IPS-18a (cell line): ENCODE measurements around the gene LRRC7.
"Not testable (repeated sequence)": the region's sequence is repeated elsewhere in the genome, so short reads cannot be mapped to it uniquely, and the experiment has no call there.

ENCODE experiments used
- H3K27ac ChIP-seq: one replicate; pipeline ENCODE4 v1.5.1; 2013; ENCODE audit warnings: low read length
- H3K27me3 ChIP-seq: one replicate; pipeline ENCODE4 v1.6.1; 2013; ENCODE audit warnings: mild to moderate bottlenecking, low read length; ENCODE audit not compliant: control insufficient read depth, insufficient read depth
- H3K36me3 ChIP-seq: one replicate; pipeline ENCODE4 v1.6.1; 2013; ENCODE audit warnings: low read depth, low read length; ENCODE audit not compliant: control insufficient read depth
- H3K4me1 ChIP-seq: one replicate; pipeline ENCODE4 v1.6.1; 2013; ENCODE audit warnings: low read depth, low read length; ENCODE audit not compliant: control insufficient read depth
- H3K4me3 ChIP-seq: one replicate; pipeline ENCODE4 v1.5.1; 2013; ENCODE audit warnings: low read length
- H3K9ac ChIP-seq: one replicate; pipeline ENCODE4 v1.6.1; 2013; ENCODE audit warnings: mild to moderate bottlenecking, low read length, moderate library complexity
- H3K9me3 ChIP-seq: one replicate; pipeline ENCODE4 v1.6.1; 2013; ENCODE audit warnings: low read depth, low read length; ENCODE audit not compliant: control insufficient read depth

The LRRC7 gene

DNA sequence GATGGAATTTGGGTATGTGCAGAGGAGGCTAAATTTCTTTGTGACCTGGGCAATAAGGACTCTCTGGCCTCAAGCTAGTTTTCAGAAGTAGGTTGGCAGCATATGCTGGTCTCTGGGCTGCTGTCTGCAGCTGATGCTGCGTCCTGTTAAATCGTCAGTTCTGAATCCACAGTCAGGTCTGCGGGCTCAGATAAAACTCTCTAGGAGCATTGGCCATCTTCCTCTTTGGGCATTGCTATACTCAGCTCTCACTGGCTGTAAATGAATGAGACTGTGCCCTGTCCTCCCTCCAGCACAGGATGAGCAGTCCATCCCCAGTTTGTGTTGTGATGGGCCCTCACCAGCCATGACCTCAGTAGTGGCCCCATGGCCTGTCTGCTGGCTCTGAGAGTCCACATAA, 365.0 kb downstream of the LRRC7 start:
- H3K9ac ChIP-seq, result no peak overlapping the region
- H3K27me3 ChIP-seq, result no peaks in the 10 kb centered on the region
- no peak overlapping the region for H3K4me3 ChIP-seq
- H3K4me1 ChIP-seq, result no peaks in the 10 kb centered on the region
- no peaks in the 10 kb centered on the region for H3K9me3 ChIP-seq
- no peak overlapping the region for H3K27ac ChIP-seq
- no peaks in the 10 kb centered on the region for H3K36me3 ChIP-seq

DNA sequence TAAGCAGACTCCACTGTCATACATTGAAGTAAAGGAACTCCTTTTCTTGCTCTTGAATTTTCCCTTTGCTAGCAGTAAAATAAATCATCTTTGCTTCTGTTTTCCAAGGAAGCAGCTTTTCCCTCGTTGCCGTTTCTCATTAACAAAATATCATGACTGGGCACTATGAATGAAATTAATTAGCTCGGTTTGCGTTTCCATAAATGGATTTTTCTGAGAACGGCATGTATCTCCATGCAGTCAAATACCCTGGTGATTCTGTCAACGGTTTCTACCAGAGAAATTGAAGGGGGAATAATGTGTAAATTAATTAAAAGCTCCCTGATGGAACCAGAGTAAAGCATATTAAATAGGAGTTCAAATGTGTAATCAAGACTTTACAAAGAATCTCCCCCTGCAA, 372.5 kb downstream of the LRRC7 start:
- no peak overlapping the region for H3K4me3 ChIP-seq
- no peak overlapping the region for H3K9ac ChIP-seq
- H3K27me3 ChIP-seq, result no peaks in the 10 kb centered on the region
- no peaks in the 10 kb centered on the region for H3K9me3 ChIP-seq
- H3K4me1 ChIP-seq, result no peaks in the 10 kb centered on the region
- no peak overlapping the region for H3K27ac ChIP-seq
- no peaks in the 10 kb centered on the region for H3K36me3 ChIP-seq

DNA sequence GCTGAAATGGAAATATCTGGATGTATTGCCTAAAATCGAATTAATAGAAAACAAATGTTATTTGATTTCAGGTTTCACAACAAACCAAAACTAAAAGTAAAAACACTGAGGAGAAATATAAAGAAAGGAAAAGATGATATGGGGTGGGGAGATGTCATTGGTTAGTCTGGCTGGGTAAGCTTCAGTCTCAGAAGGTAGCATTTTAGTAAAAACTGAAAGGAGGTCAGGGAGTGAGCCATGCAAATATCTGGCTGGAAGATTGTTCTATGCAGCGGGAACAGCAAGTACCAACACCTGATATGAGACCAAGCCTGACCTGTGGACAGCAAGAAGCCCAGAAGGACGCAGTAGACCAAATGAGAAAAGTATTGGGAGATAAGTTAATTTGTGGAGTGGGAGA, 373.1 kb downstream of the LRRC7 start:
- Histone ChIP-seq H3K9me3 (no peaks in the 10 kb centered on the region), H3K4me1 (no peaks in the 10 kb centered on the region), H3K36me3 (no peaks in the 10 kb centered on the region), H3K27me3 (no peaks in the 10 kb centered on the region), H3K27ac (no peak overlapping the region), H3K9ac (no peak overlapping the region), H3K4me3 (no peak overlapping the region)

DNA sequence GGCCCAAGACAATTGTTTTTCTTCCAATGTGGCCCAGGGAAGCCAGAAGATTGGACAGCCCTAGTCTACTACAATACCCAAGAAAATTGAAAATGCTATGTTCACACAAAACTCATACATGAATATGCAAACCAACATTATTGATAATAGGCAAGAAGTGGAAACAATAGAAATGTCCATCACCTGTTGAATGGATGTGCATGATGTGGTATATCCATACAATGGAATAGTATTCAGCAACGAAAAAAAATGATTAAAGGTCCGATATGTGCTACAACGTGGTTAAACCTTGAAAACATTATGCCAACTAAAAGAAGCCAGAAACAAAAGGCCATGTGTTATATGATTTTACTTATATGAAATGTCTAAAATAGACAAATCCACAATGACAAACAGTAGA, 375.3 kb downstream of the LRRC7 start:
- Histone ChIP-seq H3K27me3 (no peaks in the 10 kb centered on the region), H3K9ac (no peak overlapping the region), H3K27ac (no peak overlapping the region), H3K9me3 (no peaks in the 10 kb centered on the region), H3K4me1 (no peaks in the 10 kb centered on the region), H3K4me3 (no peak overlapping the region), H3K36me3 (no peaks in the 10 kb centered on the region)

DNA sequence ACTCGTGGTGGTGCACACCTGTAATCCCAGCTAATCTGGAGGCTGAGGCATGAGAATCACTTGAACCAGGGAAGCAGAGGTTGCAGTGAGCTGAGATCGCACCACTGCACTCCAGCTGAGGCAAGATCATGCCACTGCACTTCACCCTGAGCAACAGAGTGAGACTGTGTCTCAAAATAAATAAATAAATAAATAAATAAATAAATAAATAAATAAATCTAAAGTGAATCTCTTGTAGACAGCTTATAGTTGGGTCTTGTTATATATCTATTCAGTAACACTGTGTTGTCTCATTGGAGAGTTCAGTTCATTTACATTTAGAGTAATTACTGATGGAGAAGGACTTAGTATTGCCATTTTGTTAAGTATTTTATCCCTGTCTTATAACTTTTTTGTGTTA, 379.2 kb downstream of the LRRC7 start:
- Histone ChIP-seq H3K27me3 (no peaks in the 10 kb centered on the region), H3K27ac (no peak overlapping the region), H3K4me3 (no peak overlapping the region), H3K4me1 (no peaks in the 10 kb centered on the region), H3K9me3 (no peaks in the 10 kb centered on the region), H3K9ac (no peak overlapping the region), H3K36me3 (no peaks in the 10 kb centered on the region)

DNA sequence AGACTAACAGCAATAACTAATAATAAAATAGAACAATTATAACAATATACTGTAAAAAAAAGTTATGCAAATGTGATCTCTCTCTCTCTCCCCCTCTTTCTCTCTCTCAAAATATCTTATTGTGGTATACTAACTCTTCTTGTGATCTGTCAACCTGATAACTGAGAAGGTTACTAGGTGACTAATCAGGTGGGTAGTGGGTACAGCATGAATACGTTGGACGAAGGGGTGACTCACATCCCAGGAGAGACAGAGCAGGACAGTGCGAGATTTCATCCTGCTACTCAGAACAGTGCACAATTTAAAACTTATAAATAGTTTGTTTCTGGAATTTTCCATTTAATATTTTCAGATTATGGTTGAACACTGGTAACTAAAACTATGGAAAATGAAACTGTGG, 380.1 kb downstream of the LRRC7 start:
- no peak overlapping the region for H3K4me3 ChIP-seq
- no peak overlapping the region for H3K27ac ChIP-seq
- H3K27me3 ChIP-seq, result no peaks in the 10 kb centered on the region
- no peak overlapping the region for H3K9ac ChIP-seq
- no peaks in the 10 kb centered on the region for H3K4me1 ChIP-seq
- H3K36me3 ChIP-seq, result no peaks in the 10 kb centered on the region
- H3K9me3 ChIP-seq, result no peaks in the 10 kb centered on the region

DNA sequence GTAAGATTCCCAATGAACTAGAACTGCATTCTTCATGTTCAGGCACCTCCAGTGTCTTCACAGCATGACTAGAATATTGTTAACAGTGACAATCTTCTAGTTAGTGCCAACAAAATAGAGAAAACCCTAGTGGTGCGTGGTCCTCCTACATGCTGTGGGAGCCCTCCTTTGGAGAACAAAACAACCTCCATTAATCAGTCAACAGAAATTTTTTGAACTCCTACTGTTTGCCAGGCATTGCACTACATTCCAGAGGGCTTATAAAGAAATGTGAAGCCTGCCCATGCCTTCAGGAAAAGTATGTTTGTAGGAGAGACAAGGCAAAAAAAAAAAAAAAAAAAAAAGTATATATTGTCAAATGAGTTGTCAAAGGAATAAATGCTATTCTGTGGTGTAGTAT, 385.0 kb downstream of the LRRC7 start:
- Histone ChIP-seq H3K27ac (no peak overlapping the region), H3K4me3 (no peak overlapping the region), H3K9me3 (no peaks in the 10 kb centered on the region)

DNA sequence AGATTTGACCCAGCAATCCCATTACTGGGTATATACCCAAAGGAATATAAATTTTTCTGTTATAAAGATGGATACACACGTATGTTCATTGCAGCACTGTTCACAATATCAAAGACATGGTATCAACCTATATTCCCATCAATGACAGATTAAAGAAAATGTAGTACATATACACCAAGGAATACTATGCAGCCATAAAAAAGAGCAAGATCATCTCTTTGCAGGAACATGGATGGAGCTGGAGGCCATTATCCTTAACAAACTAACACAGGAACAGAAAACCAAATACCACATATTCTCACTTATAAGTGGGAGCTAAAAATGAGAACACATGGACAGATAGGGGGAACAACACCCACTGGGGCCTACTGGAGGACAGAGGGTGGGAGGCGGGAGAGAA, 394.7 kb downstream of the LRRC7 start:
- not testable (repeated sequence) for H3K36me3 ChIP-seq, H3K4me1 ChIP-seq, H3K9ac ChIP-seq, H3K27ac ChIP-seq, H3K4me3 ChIP-seq, H3K27me3 ChIP-seq, H3K9me3 ChIP-seq

More for the DNA sequence above, 385.0 kb downstream of the LRRC7 start:
- Histone ChIP-seq H3K9ac (no peak overlapping the region), H3K4me1 (no peaks in the 10 kb centered on the region), H3K36me3 (no peaks in the 10 kb centered on the region), H3K27me3 (no peaks in the 10 kb centered on the region)

DNA sequence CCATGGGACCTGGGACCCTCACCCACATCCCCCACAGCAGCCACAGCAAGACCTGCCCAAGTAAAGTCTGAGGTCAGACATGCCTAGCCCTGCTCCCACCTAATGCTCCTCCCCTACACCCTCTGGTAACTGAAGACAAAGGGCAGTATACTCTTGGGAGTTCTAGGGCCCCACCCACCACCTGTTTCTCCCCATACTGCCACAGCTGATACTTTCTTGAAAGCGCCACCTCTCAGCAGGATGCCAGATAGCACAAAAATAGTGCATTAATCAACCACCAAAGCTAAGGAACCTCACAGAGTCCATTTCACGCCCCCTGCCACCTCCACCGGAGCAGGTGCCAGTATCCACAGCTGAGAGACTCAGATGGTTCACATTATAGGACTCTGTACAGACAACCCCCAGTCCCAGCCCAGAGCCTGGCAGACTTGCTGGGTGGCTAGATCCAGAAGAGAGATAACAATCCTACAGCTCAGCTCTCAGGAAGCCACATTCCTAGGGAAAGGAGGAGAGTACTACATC, 399.6 kb downstream of the LRRC7 start:
- H3K27me3 ChIP-seq, result no peaks in the 10 kb centered on the region
- no peak overlapping the region for H3K9ac ChIP-seq
- H3K4me1 ChIP-seq, result no peaks in the 10 kb centered on the region
- H3K36me3 ChIP-seq, result no peaks in the 10 kb centered on the region
- H3K4me3 ChIP-seq, result no peak overlapping the region
- no peaks in the 10 kb centered on the region for H3K9me3 ChIP-seq
- H3K27ac ChIP-seq, result no peak overlapping the region

DNA sequence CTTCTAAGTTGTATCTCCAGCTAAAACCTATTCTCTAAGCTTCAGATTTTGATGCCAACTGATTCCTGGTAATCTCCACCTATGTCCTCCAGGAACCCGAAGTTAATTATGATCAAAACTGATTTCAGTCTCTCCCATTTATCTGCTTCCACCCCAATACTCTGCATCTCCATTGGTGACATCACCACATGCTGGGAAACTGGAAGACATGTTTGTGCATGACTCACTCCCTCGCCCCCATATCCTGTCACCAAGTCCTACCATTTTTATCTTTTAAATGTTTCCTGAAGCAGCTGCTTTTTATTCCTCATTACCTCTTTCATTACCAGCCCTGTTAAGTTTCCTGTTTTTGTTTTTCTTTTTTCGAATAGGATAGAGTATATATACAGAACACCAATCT, 409.2 kb downstream of the LRRC7 start:
- Histone ChIP-seq H3K36me3 (no peaks in the 10 kb centered on the region), H3K9ac (no peak overlapping the region), H3K9me3 (no peaks in the 10 kb centered on the region), H3K27me3 (no peaks in the 10 kb centered on the region), H3K4me3 (no peak overlapping the region), H3K4me1 (no peaks in the 10 kb centered on the region), H3K27ac (no peak overlapping the region)

DNA sequence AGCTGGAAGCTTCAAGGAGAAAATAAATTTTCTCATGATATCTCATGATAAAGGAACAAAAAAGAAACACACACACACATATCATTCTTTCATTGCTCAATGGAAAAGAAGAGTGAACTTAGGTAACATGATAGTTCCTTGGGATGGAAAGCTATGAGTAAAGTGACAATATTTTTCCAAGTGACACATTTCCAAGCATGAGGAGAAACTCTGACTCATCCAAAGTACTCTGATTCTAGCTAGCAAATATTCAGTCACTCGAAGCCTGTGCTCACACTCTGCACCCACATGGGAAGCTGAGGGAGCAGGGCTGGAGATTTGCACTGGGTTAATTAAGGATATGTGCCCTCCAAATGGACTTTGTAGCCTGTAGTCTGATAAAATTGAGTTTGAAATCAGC, 415.3 kb downstream of the LRRC7 start:
- Histone ChIP-seq H3K9me3 (no peaks in the 10 kb centered on the region), H3K36me3 (no peaks in the 10 kb centered on the region), H3K4me1 (no peaks in the 10 kb centered on the region), H3K9ac (no peak overlapping the region), H3K27ac (no peak overlapping the region), H3K4me3 (no peak overlapping the region), H3K27me3 (no peaks in the 10 kb centered on the region)

DNA sequence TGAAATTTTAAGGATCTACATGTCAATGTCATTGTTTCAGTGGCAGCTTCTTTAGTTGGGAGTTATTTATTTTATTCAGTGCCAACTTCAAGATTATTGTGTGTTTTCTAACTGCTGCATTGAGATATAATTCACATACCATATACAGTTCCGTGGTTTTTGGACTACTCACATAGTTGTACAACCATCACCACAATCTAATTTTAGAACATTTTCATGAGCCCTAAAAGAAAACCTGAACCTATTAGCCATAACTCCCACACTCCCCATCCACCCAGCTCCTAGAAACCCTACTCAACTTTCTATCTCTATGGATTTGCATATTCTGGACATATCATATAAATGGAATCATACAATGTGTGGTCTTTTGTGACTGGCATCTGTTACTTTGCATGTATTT, 417.7 kb downstream of the LRRC7 start:
- H3K9me3 ChIP-seq, result no peaks in the 10 kb centered on the region
- no peaks in the 10 kb centered on the region for H3K4me1 ChIP-seq
- no peak overlapping the region for H3K27ac ChIP-seq
- no peaks in the 10 kb centered on the region for H3K36me3 ChIP-seq
- no peak overlapping the region for H3K9ac ChIP-seq
- no peaks in the 10 kb centered on the region for H3K27me3 ChIP-seq
- H3K4me3 ChIP-seq, result no peak overlapping the region
